T follicular helper cell (primary cell): Measurements from ENCODE around the gene HLA-DQB2.
"Not testable (repeated sequence)": the region's sequence is repeated elsewhere in the genome, so short reads cannot be mapped to it uniquely, and the experiment has no call there.

ENCODE experiments used
- DNase-seq: peaks from one replicate; pipeline ENCODE4 v3.0.0-alpha.2; 2020; ENCODE audit warnings: low read depth

The HLA-DQB2 gene

DNA sequence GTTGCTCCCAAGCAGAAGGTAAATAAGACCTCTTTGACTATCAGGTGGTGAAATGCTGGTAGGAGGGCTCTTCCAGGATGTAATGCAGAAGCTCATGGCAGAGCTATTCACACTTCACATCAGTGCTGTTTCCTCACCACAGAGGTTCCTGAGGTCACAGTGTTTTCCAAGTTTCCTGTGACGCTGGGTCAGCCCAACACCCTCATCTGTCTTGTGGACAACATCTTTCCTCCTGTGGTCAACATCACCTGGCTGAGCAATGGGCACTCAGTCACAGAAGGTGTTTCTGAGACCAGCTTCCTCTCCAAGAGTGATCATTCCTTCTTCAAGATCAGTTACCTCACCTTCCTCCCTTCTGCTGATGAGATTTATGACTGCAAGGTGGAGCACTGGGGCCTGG lies 17.7 kb downstream of the HLA-DQB2 start:
- not testable (repeated sequence) for DNase-seq

- DNase-seq = no peak
These were observed 18.6 kb downstream of the HLA-DQB2 start for GRCh38 chr6:32744776-32745175.

DNA sequence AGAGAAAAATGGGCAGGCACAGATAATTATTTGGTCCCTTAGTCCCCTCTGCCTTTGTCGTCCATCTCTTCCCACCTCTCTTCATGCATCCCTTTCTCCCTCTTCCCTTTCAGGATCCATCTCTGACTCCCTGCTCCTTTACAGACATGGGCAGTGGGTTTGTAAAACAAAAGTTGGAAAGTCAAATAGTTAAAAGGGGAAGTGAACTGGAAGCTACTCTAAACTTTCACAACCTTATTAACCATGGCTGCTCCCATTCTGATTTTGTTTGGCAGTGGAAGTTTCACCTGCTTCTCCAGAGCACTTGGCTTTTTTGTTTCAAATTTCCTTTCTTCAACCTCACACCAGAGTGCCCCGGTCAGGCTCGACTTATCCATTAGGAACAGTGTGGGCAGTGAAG lies 21.0 kb downstream of the HLA-DQB2 start:
- no peak for DNase-seq

- DNase-seq = no peak
These were observed 22.0 kb downstream of the HLA-DQB2 start, which contains the start of gene HLA-DQA2 for GRCh38 chr6:32741031-32741960. HLA-DQA2 (plus strand) TSS chr6:32741391; CDS start chr6:32741444, 53 bp downstream.

DNA sequence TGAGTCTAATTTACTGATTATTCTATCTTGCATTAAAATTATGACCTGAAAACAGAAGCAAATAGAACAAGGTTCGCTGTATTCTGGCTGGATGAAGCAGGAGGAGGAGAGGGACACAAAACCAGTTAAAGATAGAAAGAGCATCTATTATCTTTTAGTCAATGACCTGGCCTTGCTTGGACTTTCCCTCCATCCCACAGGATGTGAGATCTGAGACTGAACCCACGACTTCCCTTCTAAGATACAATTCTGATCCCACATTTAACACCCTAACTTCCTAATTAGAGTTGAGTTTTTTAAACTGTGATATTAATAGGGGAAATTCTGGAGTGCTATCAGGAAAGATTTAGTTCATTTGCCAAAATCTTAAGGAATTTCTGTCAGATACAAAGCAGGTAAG lies 25.2 kb downstream of the HLA-DQB2 start:
- DNase-seq = no peak

- no peak for DNase-seq
These were observed 44.5 kb downstream of the HLA-DQB2 start for GRCh38 chr6:32718879-32719278.

DNA sequence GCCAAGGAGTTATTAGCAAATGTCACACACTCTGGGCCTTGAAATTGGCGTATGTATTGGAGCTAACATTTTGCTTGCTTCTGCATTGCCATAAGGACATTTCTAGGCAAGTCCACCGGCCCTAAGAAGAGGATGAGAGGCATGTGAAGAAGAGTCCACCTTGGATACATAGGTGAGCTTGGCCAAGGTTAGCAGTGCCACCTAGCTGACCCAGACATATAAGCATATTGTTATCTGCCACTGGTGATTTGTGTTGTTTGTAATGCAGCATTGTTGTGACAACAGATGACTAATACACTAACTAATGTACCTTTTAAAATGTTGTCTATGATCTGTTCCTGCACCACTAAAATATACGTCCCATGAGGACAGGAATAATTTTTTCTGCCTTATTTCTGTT lies 46.9 kb downstream of the HLA-DQB2 start:
- DNase-seq = no peak

GRCh38 chr6:32713241-32713640 lies 50.1 kb downstream of the HLA-DQB2 start:
- DNase-seq = no peak

DNA sequence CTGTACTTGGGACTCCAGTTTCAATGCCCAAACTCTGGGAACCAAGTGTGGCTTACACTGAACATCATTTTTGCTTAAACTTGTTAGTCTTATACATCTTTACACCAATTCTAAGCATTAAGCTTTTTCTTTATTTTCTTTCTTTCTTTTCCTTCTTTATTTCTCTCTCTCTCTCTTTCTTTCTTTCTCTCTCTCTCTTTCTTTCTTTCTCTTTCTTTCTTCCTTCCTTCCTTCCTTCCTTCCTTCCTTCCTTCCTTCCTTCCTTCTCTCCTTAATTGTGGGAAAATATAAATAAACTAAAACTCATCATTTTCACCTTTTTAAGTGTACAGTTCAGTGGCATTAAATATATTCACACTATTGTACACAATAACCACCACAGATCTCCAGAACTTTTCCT lies 53.7 kb downstream of the HLA-DQB2 start:
- no peak for DNase-seq
